OCI-LY1 (cell line): ENCODE data around the gene MAN2B2.

Experiments used
- EZH2 ChIP-seq: fragments of 200-600 bp; sonication (generic), shearing (Covaris generic); IDR thresholded peaks from 2 replicates; pipeline ENCODE4 v1.8.0; 2017; ENCODE audit warnings: borderline replicate concordance, mixed run types, mild to moderate bottlenecking, antibody characterized with exemption, low read length, moderate library complexity, mixed read lengths
- TF ChIP-seq, protein P1 (sequence below): fragments of 200-600 bp; sonication (generic), shearing (Covaris generic); IDR thresholded peaks from 2 replicates; pipeline ENCODE4 v1.5.1; 2017; ENCODE audit warnings: mild to moderate bottlenecking, antibody characterized with exemption, low read length, moderate library complexity, mixed read lengths

DNA sequence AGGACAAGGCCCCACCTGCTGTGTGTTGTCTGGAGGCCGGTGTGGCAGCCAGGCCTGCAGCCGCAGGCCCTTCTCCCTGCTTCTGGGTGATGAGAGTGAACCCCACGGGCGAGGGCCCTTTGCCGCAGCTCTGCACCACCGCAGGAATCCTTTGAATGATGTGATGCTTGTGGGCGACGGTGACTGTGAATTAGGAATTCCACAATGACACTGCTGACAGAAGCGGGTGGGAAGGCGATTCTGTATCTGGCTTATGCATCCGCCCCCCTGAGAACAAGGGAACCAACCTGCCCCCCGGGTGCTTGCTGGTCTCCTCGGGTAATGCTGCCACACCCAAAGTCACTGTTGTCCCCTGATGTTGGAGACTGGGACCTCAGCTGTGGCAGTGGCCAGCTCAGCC, 19.5 kb upstream of the MAN2B2 start:
- TF ChIP-seq EZH2, result no peak
- TF ChIP-seq, protein P1, sequence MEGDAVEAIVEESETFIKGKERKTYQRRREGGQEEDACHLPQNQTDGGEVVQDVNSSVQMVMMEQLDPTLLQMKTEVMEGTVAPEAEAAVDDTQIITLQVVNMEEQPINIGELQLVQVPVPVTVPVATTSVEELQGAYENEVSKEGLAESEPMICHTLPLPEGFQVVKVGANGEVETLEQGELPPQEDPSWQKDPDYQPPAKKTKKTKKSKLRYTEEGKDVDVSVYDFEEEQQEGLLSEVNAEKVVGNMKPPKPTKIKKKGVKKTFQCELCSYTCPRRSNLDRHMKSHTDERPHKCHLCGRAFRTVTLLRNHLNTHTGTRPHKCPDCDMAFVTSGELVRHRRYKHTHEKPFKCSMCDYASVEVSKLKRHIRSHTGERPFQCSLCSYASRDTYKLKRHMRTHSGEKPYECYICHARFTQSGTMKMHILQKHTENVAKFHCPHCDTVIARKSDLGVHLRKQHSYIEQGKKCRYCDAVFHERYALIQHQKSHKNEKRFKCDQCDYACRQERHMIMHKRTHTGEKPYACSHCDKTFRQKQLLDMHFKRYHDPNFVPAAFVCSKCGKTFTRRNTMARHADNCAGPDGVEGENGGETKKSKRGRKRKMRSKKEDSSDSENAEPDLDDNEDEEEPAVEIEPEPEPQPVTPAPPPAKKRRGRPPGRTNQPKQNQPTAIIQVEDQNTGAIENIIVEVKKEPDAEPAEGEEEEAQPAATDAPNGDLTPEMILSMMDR, result no peak
